ENCODE data around the gene SLC35B4.

- TF ChIP-seq TAF1 (IDR thresholded peaks at IDR 0.05; ENCODE audit: low read depth) (no peak), NFIC (IDR thresholded peaks at IDR 0.05) (no peak), TCF12 (IDR thresholded peaks at IDR 0.05; ENCODE audit: low read depth) (no peak), REST (IDR thresholded peaks at IDR 0.05; ENCODE audit: low read depth) (no peak), RAD21 (IDR thresholded peaks at IDR 0.05; ENCODE audit: low read depth) (no peak), USF1 (IDR thresholded peaks at IDR 0.05) (no peak), EP300 (IDR thresholded peaks at IDR 0.05; ENCODE audit: borderline replicate concordance) (no peak), TEAD4 (IDR thresholded peaks at IDR 0.05) (no peak), CREB1 (IDR thresholded peaks at IDR 0.05; ENCODE audit: low read depth) (no peak), YY1 (IDR thresholded peaks at IDR 0.05; ENCODE audit: low read depth) (no peak)
Measured at GRCh38 chr7:134343136-134343535, 26.4 kb upstream of the SLC35B4 start.
